Peyer's patch (tissue), 4 donors: ENCODE data around the gene HEATR9. TPM values are rescaled to one million over a fixed set of nuclear protein-coding genes. Genes with fewer than 3 reads are reported as not detected.

Experiments used
- DNase-seq, 3 donors: peaks; one replicate each; pipeline ENCODE4 v3.0.0-alpha.2; 2017 to 2019
- H3K27ac ChIP-seq, 4 donors: fragments of 200-600 bp; sonication (generic); one replicate each; pipeline ENCODE4 v1.5.1; 2016 to 2019
- H3K27me3 ChIP-seq, 2 donors: fragments of 200-600 bp; sonication (generic); one replicate each; pipeline ENCODE4 v1.5.1; 2019
- H3K36me3 ChIP-seq, 3 donors: fragments of 200-600 bp; sonication (generic); one replicate each; pipeline ENCODE4 v1.5.1; 2016 to 2019
- H3K4me1 ChIP-seq, 4 donors: fragments of 200-600 bp; sonication (generic); one replicate each; pipeline ENCODE4 v1.5.1; 2016 to 2019
- H3K4me3 ChIP-seq, 4 donors: fragments of 200-600 bp; sonication (generic); 1 replicate in 3 of 4; 2 replicates in 1 of 4; pipeline ENCODE4 v1.5.1; 2016 to 2019; ENCODE audit warnings: mild to moderate bottlenecking in 1 of 4
- H3K9me3 ChIP-seq, 4 donors: fragments of 200-600 bp; sonication (generic); one replicate each; pipeline ENCODE4 v1.5.1; 2016 to 2019; ENCODE audit warnings: mild to moderate bottlenecking in 1 of 4
- CTCF ChIP-seq, 6 experiments: fragments of 450-650 bp in 4 of 6; fragments of 200-600 bp in 2 of 6; sonication (generic) in 1 of 6; IDR thresholded peaks; one replicate each; pipeline ENCODE4 v1.5.1; 2017 to 2019; ENCODE audit warnings: antibody characterized with exemption in 6 of 6, mild to moderate bottlenecking in 3 of 6, moderate library complexity in 1 of 6
- POLR2A ChIP-seq, 2 donors: fragments of 450-650 bp; IDR thresholded peaks; one replicate each; pipeline ENCODE4 v1.5.1; 2017; ENCODE audit warnings: antibody characterized with exemption in 2 of 2, mild to moderate bottlenecking in 2 of 2, moderate library complexity in 2 of 2
- total RNA-seq, 4 donors: library from RNA; depleted of rRNA; stranded (reverse); fragments of >200 nt; gene quantifications; one replicate each; pipeline ENCODE4 v1.1.0, GENCODE V29; 2016

The HEATR9 gene
- total RNA-seq, 4 donors from 2014 or later = not detected

- H3K4me3 ChIP-seq = peak within 1 kb of the TSS; percentile 24 to 42 (median 34)
- peak in 2 of 3 donors; percentile 46 to 72 for DNase-seq
- H3K27ac ChIP-seq = peak within 1 kb of the TSS; percentile 33 to 77 (median 54)
These were observed 11.3 kb upstream of the HEATR9 start, which contains the start of gene CCL5 for GRCh38 chr17:35879773-35880654. CCL5 (minus strand) TSS chr17:35880360.

GRCh38 chr17:35878361-35878760 lies 9.7 kb upstream of the HEATR9 start:
- Histone ChIP-seq H3K36me3 (no peaks in the 10 kb centered on the region), H3K27me3 (no peaks in the 10 kb centered on the region), H3K4me1 (no peaks in the 10 kb centered on the region), H3K4me3 (peak overlapping the region in 3 of 4 donors; percentile 24 to 38 (median 33)), H3K9me3 (no peaks in the 10 kb centered on the region), H3K27ac (peak overlapping the region; percentile 5 to 62 (median 33))
- TF ChIP-seq CTCF (IDR thresholded peaks at IDR 0.05) (no peak), POLR2A (IDR thresholded peaks at IDR 0.05) (no peak)
- no peak for DNase-seq

More at GRCh38 chr17:35879773-35880654, 11.3 kb upstream of the HEATR9 start, which contains the start of gene CCL5:
- TF ChIP-seq POLR2A (IDR thresholded peaks at IDR 0.05) = peak; percentile 52 to 59
- TF ChIP-seq CTCF (IDR thresholded peaks at IDR 0.05) = no peak
- no peaks in the 10 kb centered on the region for H3K4me1 ChIP-seq
- no peaks in the 10 kb centered on the region for H3K9me3 ChIP-seq
- H3K36me3 ChIP-seq = no peaks in the 10 kb centered on the region
- H3K27me3 ChIP-seq = no peaks in the 10 kb centered on the region

DNA sequence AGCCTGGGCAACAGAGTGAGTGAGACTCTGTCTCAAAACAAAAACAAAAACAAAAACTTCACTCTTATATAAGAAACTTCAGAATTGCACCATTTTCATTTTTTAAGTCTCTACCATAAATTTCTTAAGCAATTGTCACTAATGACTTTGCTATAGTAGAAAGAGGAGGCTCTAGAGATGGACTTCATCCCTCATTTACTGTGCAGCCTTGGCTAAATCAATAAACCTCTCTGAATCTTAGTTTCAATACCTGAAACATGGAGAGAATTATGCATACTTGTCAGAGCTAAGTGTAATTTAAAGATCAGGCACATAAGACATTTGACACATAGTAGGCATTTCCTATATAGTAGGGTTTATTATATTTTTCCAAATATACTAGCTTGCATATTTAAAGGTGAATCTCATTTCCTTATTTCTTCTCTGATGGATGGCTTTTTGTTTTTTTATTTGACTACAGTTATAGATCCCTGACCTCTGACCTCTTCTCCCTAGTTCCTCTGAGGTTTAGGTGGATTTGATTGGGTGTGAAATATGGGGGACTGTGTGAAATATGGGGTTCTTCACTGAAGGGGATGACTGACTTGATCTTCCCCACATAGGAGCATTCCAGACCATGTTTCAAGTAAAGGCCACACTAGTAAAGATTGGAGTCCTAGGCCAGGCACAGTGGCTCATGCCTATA lies 8.8 kb upstream of the HEATR9 start:
- TF ChIP-seq POLR2A (IDR thresholded peaks at IDR 0.05) = no peak
- TF ChIP-seq CTCF (IDR thresholded peaks at IDR 0.05) = no peak
- DNase-seq = no peak
- Histone ChIP-seq H3K27ac (no peak overlapping the region), H3K4me1 (no peaks in the 10 kb centered on the region), H3K9me3 (no peaks in the 10 kb centered on the region), H3K4me3 (peak overlapping the region in 1 of 4 donors; percentile 38), H3K27me3 (no peaks in the 10 kb centered on the region), H3K36me3 (no peaks in the 10 kb centered on the region)

GRCh38 chr17:35876534-35876933 lies 7.8 kb upstream of the HEATR9 start:
- Histone ChIP-seq H3K27ac (peak overlapping the region; percentile 5 to 45 (median 6)), H3K27me3 (no peaks in the 10 kb centered on the region), H3K4me1 (peaks cover 0 to under 1% (median 0%) of the 10 kb centered on the region in 4 donors), H3K36me3 (no peaks in the 10 kb centered on the region), H3K4me3 (peak overlapping the region in 1 of 4 donors; percentile 38), H3K9me3 (no peaks in the 10 kb centered on the region)
- no peak for DNase-seq
- TF ChIP-seq CTCF (IDR thresholded peaks at IDR 0.05) = no peak
- no peak for TF ChIP-seq POLR2A (IDR thresholded peaks at IDR 0.05)

DNA sequence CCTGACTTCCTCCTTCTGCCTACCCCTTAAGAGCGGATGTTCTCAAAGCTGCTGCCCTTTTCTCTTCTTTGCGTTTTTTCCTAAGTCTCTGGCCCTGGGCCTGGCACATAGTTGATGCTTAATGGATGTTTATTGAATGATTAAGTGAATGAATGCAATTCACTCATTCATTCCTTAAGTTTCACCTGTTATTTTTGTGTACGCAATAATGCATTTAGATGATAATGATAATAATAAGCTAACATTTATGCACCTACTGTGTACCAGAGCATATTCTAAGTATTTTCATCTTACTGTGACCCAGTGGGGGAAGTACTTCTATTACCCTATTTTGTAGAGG lies 7.1 kb upstream of the HEATR9 start:
- TF ChIP-seq CTCF (IDR thresholded peaks at IDR 0.05) (no peak), POLR2A (IDR thresholded peaks at IDR 0.05) (no peak)
- Histone ChIP-seq H3K4me3 (no peak overlapping the region), H3K36me3 (no peaks in the 10 kb centered on the region), H3K27me3 (no peaks in the 10 kb centered on the region), H3K27ac (peak overlapping the region in 3 of 4 donors; percentile 5 to 45 (median 7)), H3K4me1 (peaks cover 0 to 4% (median 0%) of the 10 kb centered on the region in 4 donors), H3K9me3 (no peaks in the 10 kb centered on the region)
- DNase-seq = no peak
